Measurements from ENCODE around the gene ARL6. TPM values are rescaled to one million over a fixed set of nuclear protein-coding genes. Genes with fewer than 3 reads are reported as not detected.

ARL6 gene
- total and polyA plus RNA-seq, 2 donors (not counting 3 experiments of a cell fraction or from before 2014, with no cell fraction given), result 3.6 to 5.8 TPM

GRCh38 chr3:97815149-97815917, 50.8 kb downstream of the ARL6 start:
- Histone ChIP-seq H4K20me1 (replicated peaks; ENCODE audit: control insufficient read depth, extremely low read depth, insufficient read depth, low read length) (no peaks in the 10 kb centered on the region), H3K9ac (replicated peaks; ENCODE audit: extremely low read depth, insufficient read depth, low read length) (no peak overlapping the region), H3K79me2 (ENCODE audit: control insufficient read depth, insufficient read depth, low read length) (no peaks in the 10 kb centered on the region), H2AFZ (ENCODE audit: low read depth, low read length) (no peak overlapping the region), H3K27me3 (ENCODE audit: control insufficient read depth in 2 of 2, insufficient read depth in 2 of 2, low read length in 2 of 2) (no peaks in the 10 kb centered on the region), H3K36me3 (ENCODE audit: control insufficient read depth in 2 of 2, extremely low read depth in 1 of 2, insufficient read depth in 2 of 2, low read length in 2 of 2) (no peaks in the 10 kb centered on the region), H3K27ac (ENCODE audit: insufficient read depth, low read depth, low read length) (no peak overlapping the region), H3K4me2 (ENCODE audit: insufficient read depth, low read length) (no peak overlapping the region), H3K4me3 (replicated peaks in 1 of 3; ENCODE audit: insufficient read depth in 1 of 3, low read depth in 1 of 3, low read length in 3 of 3) (no peak overlapping the region), H3K9me3 (replicated peaks; ENCODE audit: control insufficient read depth, insufficient read depth, low read length) (no peaks in the 10 kb centered on the region), H3K4me1 (ENCODE audit: control insufficient read depth, extremely low read depth, insufficient read depth, low read length) (no peaks in the 10 kb centered on the region), H3K9me1 (replicated peaks; ENCODE audit: control insufficient read depth, extremely low read depth, insufficient read depth, low read length) (no peaks in the 10 kb centered on the region)
- ChIA-PET CTCF (interaction anchor here (0.7 to 2.7 kb wide), 4 partner anchors 43 to 1041 kb away, joined by 3 to 14 read pairs (median 4); no protein-coding TSS in a partner anchor), POLR2A (no interaction called here)
- FAIRE-seq (no peak), DNase-seq (ENCODE audit: low read depth, low spot score) (no peak)
- TF ChIP-seq MAX (IDR thresholded peaks at IDR 0.05; ENCODE audit: insufficient read depth, insufficient read length) (no peak), POLR2A (IDR thresholded peaks at IDR 0.05; ENCODE audit: low read depth, low read length) (no peak), GATA2 (IDR thresholded peaks at IDR 0.05; ENCODE audit: insufficient read depth, insufficient read length, low read depth, low read length) (no peak), MYC (IDR thresholded peaks at IDR 0.05; ENCODE audit: low read depth, low read length) (no peak), JUN (IDR thresholded peaks at IDR 0.05; ENCODE audit: borderline replicate concordance, insufficient read depth, insufficient read length, low read depth) (no peak), EZH2 (IDR thresholded peaks at IDR 0.05; ENCODE audit: borderline replicate concordance, low read depth, low read length, severe bottlenecking) (no peak), CTCF (IDR thresholded peaks at IDR 0.05; ENCODE audit: extremely low read depth in 1 of 2, insufficient read depth in 1 of 2, low read depth in 1 of 2, low read length in 2 of 2) (no peak), FOS (IDR thresholded peaks at IDR 0.05; ENCODE audit: borderline replicate concordance, insufficient read depth, low read length) (no peak), POLR2AphosphoS5 (IDR thresholded peaks at IDR 0.05; ENCODE audit: insufficient read depth, low read depth, low read length) (no peak)
- dilution Hi-C loops (cut with MboI; ENCODE audit: extremely low pct_ligation_motif_present, low sequenced_read_pairs) (no loop called here), intact Hi-C loops (cut with micrococcal nuclease) (no loop called here)
- no TSS peak for BruUV-seq (replicated peaks)

Data from endothelial cell of umbilical vein (primary cell).